B cell (primary cell): ENCODE data around the gene PPP1R9A. TPM values are rescaled to one million over a fixed set of nuclear protein-coding genes. Genes with fewer than 3 reads are reported as not detected.

Source experiments
- ATAC-seq: fragments of 200-7000 bp; cut with Tn5 transposase; one replicate; pipeline ENCODE4 v1.10.0; 2021; ENCODE audit warnings: low read depth, mild to moderate bottlenecking, moderate number of reproducible peaks, moderate library complexity
- CTCF ChIA-PET: fragments of 350-600 bp; sonication (Branson Sonifier 250); formaldehyde crosslinking; loops from one replicate; lab custom pipeline; 2021; ENCODE audit warnings: antibody characterized with exemption, inconsistent platforms; lab: Charles Lee
- POLR2A ChIA-PET: fragments of 350-600 bp; sonication (Branson Sonifier 250); formaldehyde crosslinking; loops from one replicate; lab custom pipeline; 2021; ENCODE audit warnings: antibody characterized with exemption; lab: Charles Lee
- DNase-seq: peaks from one replicate; pipeline ENCODE4 v3.0.0; 2013
- H2AFZ ChIP-seq: 2 replicates; pipeline ENCODE4 v1.6.1; 2012; ENCODE audit warnings: mild to moderate bottlenecking, low read depth, low read length; ENCODE audit not compliant: insufficient read depth, poor library complexity, severe bottlenecking
- H3K27ac ChIP-seq, 2 donors: 1 replicate in 1 of 2; 2 replicates in 1 of 2; pipeline ENCODE4 v1.5.1; 2012 to 2013; ENCODE audit warnings: low read length in 2 of 2, mild to moderate bottlenecking in 2 of 2, moderate library complexity in 1 of 2
- H3K27me3 ChIP-seq, 4 experiments: fragments of 200-600 bp in 1 of 4; sonication (generic) in 1 of 4; replicated peaks in 1 of 4; 1 replicate in 2 of 4; 2 replicates in 2 of 4; pipeline versions ENCODE4 v1.6.1 to v1.7.0; 2013 to 2016; ENCODE audit warnings: low read length in 3 of 4, mild to moderate bottlenecking in 2 of 4, mixed read lengths in 1 of 4, moderate library complexity in 1 of 4; ENCODE audit not compliant: insufficient read depth in 4 of 4, control insufficient read depth in 3 of 4; ENCODE audit errors: control extremely low read depth in 1 of 4
- H3K36me3 ChIP-seq, 2 experiments: replicated peaks in 1 of 2; 1 replicate in 1 of 2; 2 replicates in 1 of 2; pipeline versions ENCODE4 v1.6.1 to v1.7.1; 2013; ENCODE audit warnings: low read length in 1 of 2; ENCODE audit not compliant: insufficient read depth in 2 of 2, control insufficient read depth in 1 of 2; ENCODE audit errors: control extremely low read depth in 1 of 2, extremely low read depth in 1 of 2
- H3K4me1 ChIP-seq, 2 donors: fragments of 200-600 bp in 1 of 2; sonication (generic) in 1 of 2; 1 replicate in 1 of 2; 2 replicates in 1 of 2; pipeline versions ENCODE4 v1.5.1 to v1.6.1; 2013 to 2017; ENCODE audit warnings: low read length in 2 of 2; ENCODE audit not compliant: control insufficient read depth in 2 of 2, insufficient read depth in 2 of 2
- H3K4me2 ChIP-seq: replicated peaks from 2 replicates; pipeline ENCODE3; 2012; ENCODE audit warnings: mild to moderate bottlenecking, low read depth, low read length; ENCODE audit not compliant: poor library complexity, severe bottlenecking
- H3K4me3 ChIP-seq, 5 experiments: fragments of 200-600 bp in 1 of 5; sonication (generic) in 1 of 5; 1 replicate in 3 of 5; 2 replicates in 2 of 5; pipeline versions ENCODE4 v1.5.1 to v1.7.0; 2011 to 2016; ENCODE audit warnings: low read length in 4 of 5, mild to moderate bottlenecking in 4 of 5, low read depth in 2 of 5, control low read depth in 1 of 5, moderate library complexity in 1 of 5; ENCODE audit not compliant: insufficient read depth in 1 of 5; ENCODE audit errors: control extremely low read depth in 1 of 5, extremely low read depth in 1 of 5
- H3K79me2 ChIP-seq: fragments of 200-600 bp; sonication (generic); one replicate; pipeline ENCODE4 v1.6.0; 2016; ENCODE audit warnings: low read length; ENCODE audit not compliant: control insufficient read depth, insufficient read depth
- H3K9ac ChIP-seq: fragments of 200-600 bp; sonication (generic); 2 replicates; pipeline ENCODE4 v1.6.1; 2017; ENCODE audit warnings: mild to moderate bottlenecking, low read length, moderate library complexity
- H3K9me3 ChIP-seq, 3 donors: one replicate each; pipeline versions ENCODE4 v1.6.1 to v1.7.1; 2013; ENCODE audit warnings: low read length in 2 of 3; ENCODE audit not compliant: control insufficient read depth in 2 of 3, insufficient read depth in 1 of 3; ENCODE audit errors: control extremely low read depth in 1 of 3
- H4K20me1 ChIP-seq: 2 replicates; pipeline ENCODE4 v1.6.0; 2012; ENCODE audit warnings: mild to moderate bottlenecking, low read length; ENCODE audit not compliant: insufficient read depth, control insufficient read depth, poor library complexity, severe bottlenecking
- H3K27ac Mint-ChIP-seq: one replicate; pipeline ENCODE4 v1.8.0; 2021; ENCODE audit warnings: mixed read lengths
- H3K27me3 Mint-ChIP-seq: one replicate; pipeline ENCODE4 v1.8.0; 2021; ENCODE audit warnings: mixed read lengths
- H3K4me1 Mint-ChIP-seq: one replicate; pipeline ENCODE4 v1.8.0; 2021; ENCODE audit warnings: mixed read lengths
- H3K4me3 Mint-ChIP-seq: one replicate; pipeline ENCODE4 v1.8.0; 2021; ENCODE audit warnings: mixed read lengths
- H3K9me3 Mint-ChIP-seq: one replicate; pipeline ENCODE4 v1.8.0; 2022; ENCODE audit warnings: mixed read lengths; ENCODE audit not compliant: insufficient read depth
- CTCF ChIP-seq: fragments of 200-600 bp; IDR thresholded peaks from one replicate; pipeline ENCODE4 v1.8.0; 2022; ENCODE audit warnings: antibody characterized with exemption, mild to moderate bottlenecking
- EZH2 ChIP-seq: IDR thresholded peaks from 2 replicates; pipeline ENCODE4 v1.6.1; 2012; ENCODE audit warnings: borderline replicate concordance, low read depth, mild to moderate bottlenecking, moderate library complexity, low read length; ENCODE audit not compliant: insufficient read depth, poor library complexity, severe bottlenecking
- WGBS: methylation state at CpG from one replicate; pipeline ENCODE4 v1.1.5; 2013; ENCODE audit warnings: missing lambda C conversion rate; ENCODE audit not compliant: insufficient coverage; 5-methylcytosine and 5-hydroxymethylcytosine counted together
- intact Hi-C: fragments of 100-400 bp; cut with micrococcal nuclease; formaldehyde crosslinking; loops from one replicate; pipeline ENCODE4 v1.10.0; 2022
- polyA plus RNA-seq: library from polyadenylated mRNA; depleted of rRNA; stranded (reverse); fragments of >200 nt; gene quantifications from 2 replicates; pipeline ENCODE4 v1.2.3, GENCODE V29; 2012
- total RNA-seq, 2 donors: library from RNA; stranded (reverse); fragments of 120-200 nt in 1 of 2; gene quantifications; 1 replicate in 1 of 2; 2 replicates in 1 of 2; pipeline versions ENCODE4 v1.2.3 to v1.2.4, GENCODE V29; 2013 to 2022

PPP1R9A gene
- total and polyA plus RNA-seq, 2 donors (not counting 1 experiment from before 2014, with no cell fraction given): 1.1 to 4.8 TPM

GRCh38 chr7:95046494-95047240 is 139.3 kb downstream of the PPP1R9A start:
- no peak overlapping the region for H3K4me3 Mint-ChIP-seq
- no peaks in the 10 kb centered on the region for H3K27me3 ChIP-seq
- no peak overlapping the region for H3K27ac ChIP-seq
- peaks cover 6% of the 10 kb centered on the region for H3K4me1 Mint-ChIP-seq
- H3K9ac ChIP-seq: no peak overlapping the region
- no peak overlapping the region for H2AFZ ChIP-seq
- peak overlapping the region; percentile 36 for H3K4me2 ChIP-seq
- H3K36me3 ChIP-seq: no peaks in the 10 kb centered on the region
- no CpG with 5 or more reads among the region's 7 CpGs for WGBS
- no peaks in the 10 kb centered on the region for H3K27me3 Mint-ChIP-seq
- H3K4me1 ChIP-seq: peaks cover 0 to 4% of the 10 kb centered on the region in 2 donors
- ATAC-seq: no peak
- intact Hi-C loops: no loop called here
- CTCF ChIA-PET: no interaction called here
- no peak overlapping the region for H3K27ac Mint-ChIP-seq
- no peaks in the 10 kb centered on the region for H4K20me1 ChIP-seq
- POLR2A ChIA-PET: no interaction called here
- H3K9me3 Mint-ChIP-seq: no peaks in the 10 kb centered on the region
- no peaks in the 10 kb centered on the region for H3K79me2 ChIP-seq
- no peak for DNase-seq
- H3K9me3 ChIP-seq: no peaks in the 10 kb centered on the region
- peak overlapping the region in 1 of 5 experiments; percentile 15 for H3K4me3 ChIP-seq
- no peak for TF ChIP-seq CTCF

GRCh38 chr7:95047291-95047690 is 139.9 kb downstream of the PPP1R9A start:
- Mint-ChIP-seq H3K4me3 (no peak overlapping the region), H3K27me3 (no peaks in the 10 kb centered on the region), H3K9me3 (no peaks in the 10 kb centered on the region), H3K4me1 (peaks cover 6% of the 10 kb centered on the region), H3K27ac (no peak overlapping the region)
- H3K79me2 ChIP-seq: no peaks in the 10 kb centered on the region
- H3K9ac ChIP-seq: no peak overlapping the region
- no peaks in the 10 kb centered on the region for H4K20me1 ChIP-seq
- DNase-seq: no peak
- ChIA-PET POLR2A (no interaction called here), CTCF (no interaction called here)
- no peak overlapping the region for H3K27ac ChIP-seq
- peaks cover 0 to 4% of the 10 kb centered on the region in 2 donors for H3K4me1 ChIP-seq
- H3K4me3 ChIP-seq: no peak overlapping the region
- H3K36me3 ChIP-seq: no peaks in the 10 kb centered on the region
- no peaks in the 10 kb centered on the region for H3K27me3 ChIP-seq
- TF ChIP-seq CTCF (no peak), EZH2 (no peak)
- H3K4me2 ChIP-seq: no peak overlapping the region
- H2AFZ ChIP-seq: no peak overlapping the region
- H3K9me3 ChIP-seq: no peaks in the 10 kb centered on the region
- intact Hi-C loops: no loop called here
- ATAC-seq: no peak
